Tibial nerve (tissue), 4 donors: ENCODE results near the gene ATXN7L1.

ENCODE experiments used
- EP300 ChIP-seq, 2 donors: sonication (generic); formaldehyde crosslinking; IDR thresholded peaks; one replicate each; pipeline ENCODE4 v1.6.1; 2017; ENCODE audit warnings: antibody characterized with exemption in 2 of 2, mild to moderate bottlenecking in 1 of 2
- TF ChIP-seq, protein P1 (sequence below), 5 experiments: fragments of 200-600 bp in 3 of 5; fragments of 450-650 bp in 2 of 5; sonication (generic) in 3 of 5; IDR thresholded peaks; one replicate each; pipeline ENCODE4 v1.5.1; 2016 to 2019; ENCODE audit warnings: antibody characterized with exemption in 5 of 5, mild to moderate bottlenecking in 3 of 5, moderate library complexity in 2 of 5

DNA sequence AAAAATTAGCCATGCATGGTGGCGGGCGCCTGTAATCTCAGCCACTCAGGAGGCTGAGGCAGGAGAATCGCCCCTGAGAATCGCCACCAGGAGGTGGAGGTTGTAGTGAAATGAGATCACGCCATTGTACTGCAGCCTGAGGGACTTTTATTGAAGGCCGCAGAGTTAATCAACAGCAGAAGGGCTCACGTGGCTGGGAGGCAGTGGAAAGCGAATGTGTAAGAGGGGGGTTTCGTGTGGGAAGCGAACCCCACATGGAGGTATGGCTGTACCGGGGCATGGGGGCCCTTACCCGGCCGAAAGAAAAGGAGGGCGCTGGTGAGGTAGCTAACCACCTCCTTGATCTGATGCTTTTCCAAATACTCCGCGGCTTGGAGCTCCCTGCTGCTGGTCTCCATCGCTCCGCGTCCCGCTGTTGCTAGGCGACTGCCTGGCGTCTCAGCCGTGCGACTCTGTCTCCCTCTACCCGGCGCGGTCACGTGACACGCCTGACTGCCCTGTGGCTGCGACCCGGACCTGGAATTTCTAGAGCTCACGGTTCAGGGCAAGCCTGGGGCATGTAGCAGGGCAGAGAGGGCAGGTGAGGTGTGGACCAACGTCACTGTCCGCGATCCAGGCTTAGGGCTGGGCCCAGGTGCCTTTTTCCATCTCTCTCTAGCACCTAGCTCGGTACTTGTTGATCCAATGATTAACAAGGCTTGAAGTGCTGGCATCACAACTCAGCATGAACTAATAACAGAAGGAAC, 295.2 kb downstream of the ATXN7L1 start, which contains the start of gene EFCAB10:
- TF ChIP-seq, protein P1, sequence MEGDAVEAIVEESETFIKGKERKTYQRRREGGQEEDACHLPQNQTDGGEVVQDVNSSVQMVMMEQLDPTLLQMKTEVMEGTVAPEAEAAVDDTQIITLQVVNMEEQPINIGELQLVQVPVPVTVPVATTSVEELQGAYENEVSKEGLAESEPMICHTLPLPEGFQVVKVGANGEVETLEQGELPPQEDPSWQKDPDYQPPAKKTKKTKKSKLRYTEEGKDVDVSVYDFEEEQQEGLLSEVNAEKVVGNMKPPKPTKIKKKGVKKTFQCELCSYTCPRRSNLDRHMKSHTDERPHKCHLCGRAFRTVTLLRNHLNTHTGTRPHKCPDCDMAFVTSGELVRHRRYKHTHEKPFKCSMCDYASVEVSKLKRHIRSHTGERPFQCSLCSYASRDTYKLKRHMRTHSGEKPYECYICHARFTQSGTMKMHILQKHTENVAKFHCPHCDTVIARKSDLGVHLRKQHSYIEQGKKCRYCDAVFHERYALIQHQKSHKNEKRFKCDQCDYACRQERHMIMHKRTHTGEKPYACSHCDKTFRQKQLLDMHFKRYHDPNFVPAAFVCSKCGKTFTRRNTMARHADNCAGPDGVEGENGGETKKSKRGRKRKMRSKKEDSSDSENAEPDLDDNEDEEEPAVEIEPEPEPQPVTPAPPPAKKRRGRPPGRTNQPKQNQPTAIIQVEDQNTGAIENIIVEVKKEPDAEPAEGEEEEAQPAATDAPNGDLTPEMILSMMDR (IDR thresholded peaks at IDR 0.05): no peak
- no peak for TF ChIP-seq EP300 (IDR thresholded peaks at IDR 0.05)
